Activated CD4-positive, alpha-beta T cell treated with anti-CD3 and anti-CD28 coated beads, Interleukin-2, amount 50 U/mL, for 1 hour (primary cell): ENCODE measurements around the gene ERICH6.

ENCODE experiments used
- DNase-seq: peaks from one replicate; pipeline ENCODE4 v3.0.0-alpha.2; 2020

The ERICH6 gene

GRCh38 chr3:150736903-150737832 lies 33.4 kb upstream of the ERICH6 start:
- DNase-seq, result no peak

- no peak for DNase-seq
Observed at GRCh38 chr3:150736316-150736719, 32.6 kb upstream of the ERICH6 start.

GRCh38 chr3:150734795-150735119 lies 31.0 kb upstream of the ERICH6 start:
- DNase-seq, result no peak

DNA sequence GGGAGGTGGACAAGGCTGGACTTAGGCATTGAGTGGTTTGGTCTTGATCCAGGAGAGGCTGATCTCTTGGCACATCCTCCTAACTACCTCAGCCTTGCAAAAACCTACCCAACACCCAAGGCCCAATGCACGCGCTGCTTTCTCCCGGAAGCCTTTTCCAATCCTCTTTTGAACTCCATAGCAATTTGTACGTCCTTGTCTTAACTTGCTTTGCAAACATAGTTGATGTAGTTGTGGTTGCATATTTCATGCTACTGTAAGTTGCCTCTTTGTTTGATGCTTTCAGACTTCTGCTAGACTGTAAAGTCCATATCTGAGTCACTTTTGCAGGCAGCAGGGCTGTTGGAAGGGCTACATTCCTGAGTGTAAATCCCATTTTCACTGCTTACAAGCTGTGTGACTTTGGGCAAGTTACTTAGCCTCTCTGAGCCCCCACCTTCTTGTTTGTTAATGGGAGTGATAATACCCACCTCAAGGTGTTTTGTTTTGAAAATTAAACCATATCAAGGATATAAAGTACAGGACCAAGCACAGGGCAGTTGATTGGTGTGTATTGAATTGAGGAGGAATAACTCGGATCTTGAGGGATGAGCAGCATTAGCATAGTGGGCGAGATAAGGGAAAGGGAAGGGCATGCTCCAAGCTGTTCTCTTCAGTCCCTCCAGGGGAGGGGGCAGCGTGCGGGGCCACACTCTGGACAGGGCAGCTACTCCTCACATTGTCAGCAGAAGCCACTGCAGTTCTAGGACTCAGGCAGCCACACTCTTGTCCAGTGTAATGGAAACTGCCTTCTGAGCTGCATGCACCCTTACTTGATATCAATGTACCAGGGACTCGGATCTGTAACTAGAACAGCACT lies 30.4 kb upstream of the ERICH6 start:
- no peak for DNase-seq

GRCh38 chr3:150733373-150733935 lies 29.7 kb upstream of the ERICH6 start:
- no peak for DNase-seq

DNA sequence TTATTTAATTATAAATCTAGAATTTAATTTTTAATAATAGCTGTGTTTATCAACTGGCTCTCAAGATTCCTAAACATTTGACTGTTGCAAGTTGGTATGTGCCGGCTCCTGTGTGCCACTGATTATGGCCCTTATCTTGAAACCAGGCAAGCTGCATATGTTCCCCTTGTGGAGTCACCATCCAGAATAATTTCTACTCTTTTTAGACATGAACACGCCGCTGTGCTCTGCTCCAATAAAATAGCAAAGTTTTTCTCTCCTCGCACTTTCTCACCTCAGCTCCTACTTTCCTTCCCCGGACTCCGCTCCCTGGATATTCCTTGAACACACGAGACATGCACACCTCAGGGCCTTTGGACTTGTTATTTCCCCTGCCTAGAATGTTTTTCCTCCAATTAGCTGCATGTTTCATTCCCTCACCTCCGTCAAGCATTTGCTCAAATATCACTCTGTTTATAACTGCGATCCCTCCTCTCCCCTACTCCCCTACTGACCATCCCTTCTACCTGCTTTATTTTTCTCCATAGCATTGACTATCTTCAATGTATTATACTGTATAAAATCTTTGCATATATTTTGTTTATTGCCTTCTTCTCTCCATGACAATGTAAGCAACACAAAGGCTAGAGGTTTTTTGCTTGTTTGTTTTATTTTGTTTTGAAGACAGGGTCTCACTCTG lies 26.1 kb upstream of the ERICH6 start:
- DNase-seq, result no peak

GRCh38 chr3:150727653-150728502 lies 24.2 kb upstream of the ERICH6 start:
- DNase-seq, result no peak

DNA sequence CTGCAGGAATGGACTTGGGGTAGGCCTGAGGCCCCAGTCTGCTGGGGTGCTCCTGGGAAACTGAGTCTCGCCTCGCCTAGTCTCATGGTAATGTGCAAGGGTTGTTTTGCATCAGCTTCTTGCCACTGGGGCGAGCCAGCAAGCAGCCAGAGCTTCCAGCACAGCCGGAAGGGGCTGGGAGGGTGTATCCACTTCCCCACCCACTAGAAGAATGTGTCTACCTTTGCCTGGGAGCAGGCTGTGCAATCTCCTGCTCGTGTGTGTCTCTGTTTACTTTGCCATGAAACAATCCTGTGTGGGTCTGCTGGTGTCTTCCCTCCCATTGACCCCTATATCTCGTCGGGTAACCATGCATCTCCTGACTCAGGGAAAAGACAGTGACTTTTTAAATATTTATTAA lies 21.8 kb upstream of the ERICH6 start:
- no peak for DNase-seq

DNA sequence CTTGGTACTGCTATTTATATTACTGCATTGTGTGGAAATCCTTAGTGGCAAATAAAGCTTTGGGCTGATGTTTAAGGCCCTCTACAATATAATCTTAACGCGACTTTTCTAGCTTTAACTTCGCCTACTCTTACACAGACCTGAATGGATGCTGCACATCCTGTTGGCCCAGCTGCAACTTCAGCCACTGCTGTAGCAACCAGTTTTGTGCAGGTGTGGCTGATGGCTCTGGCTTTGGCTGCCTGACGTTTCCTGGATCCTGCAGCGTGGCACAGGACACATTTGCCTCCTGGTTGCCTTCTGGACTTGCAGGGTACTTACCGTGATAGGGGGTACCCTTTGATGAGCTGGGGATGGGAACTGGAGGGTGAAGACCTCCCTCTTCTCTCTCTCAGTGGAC lies 20.2 kb upstream of the ERICH6 start:
- DNase-seq, result no peak

DNA sequence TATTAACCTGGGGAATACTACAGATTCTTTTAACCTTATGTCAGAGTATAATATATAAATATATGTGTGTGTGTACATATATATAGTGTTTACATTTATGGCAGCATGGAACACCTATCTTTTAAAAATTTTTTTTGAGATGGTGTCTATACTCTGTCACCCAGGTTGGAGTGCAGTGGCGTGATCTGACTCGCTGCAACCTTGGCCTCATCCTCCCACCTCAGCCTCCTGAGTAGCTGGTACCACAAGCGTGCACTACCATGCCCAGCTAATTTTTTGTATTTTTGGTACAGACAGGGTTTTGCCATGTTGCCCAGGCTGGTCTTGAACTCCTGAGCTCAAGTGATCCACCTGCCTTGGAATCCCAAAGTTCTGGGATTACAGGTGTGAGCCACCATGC lies 18.5 kb upstream of the ERICH6 start:
- no peak for DNase-seq

GRCh38 chr3:150721285-150722130 lies 17.8 kb upstream of the ERICH6 start:
- DNase-seq, result no peak

GRCh38 chr3:150720444-150720843 lies 16.7 kb upstream of the ERICH6 start:
- DNase-seq, result no peak

- no peak for DNase-seq
Observed at GRCh38 chr3:150710097-150710496, 6.4 kb upstream of the ERICH6 start.

DNA sequence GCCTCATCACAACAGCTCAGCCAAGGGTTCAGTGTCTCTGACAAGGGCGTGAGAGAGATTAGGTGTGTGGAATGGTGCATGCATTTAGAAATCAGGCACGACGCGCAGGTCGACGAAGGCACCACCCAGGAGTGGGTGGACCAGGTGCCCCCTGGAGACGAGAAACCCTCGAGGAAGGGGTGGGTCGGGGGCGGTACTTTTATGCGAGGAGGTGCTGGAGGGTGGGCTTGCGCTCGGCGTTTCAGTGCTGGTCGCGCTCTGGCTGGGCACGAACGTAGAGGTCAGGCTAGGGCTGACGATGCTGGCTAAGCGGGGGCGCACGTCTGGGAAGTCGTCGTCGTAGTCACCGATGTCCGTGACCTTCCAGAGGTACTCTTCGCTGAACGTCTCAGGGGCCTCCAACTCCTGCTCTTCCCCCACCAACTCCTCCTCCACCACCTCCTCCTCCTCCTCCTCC lies 393 bp downstream of the ERICH6 start:
- DNase-seq, result peak; percentile 34

- DNase-seq, result no peak
Observed at GRCh38 chr3:150699068-150699639, 4.6 kb downstream of the ERICH6 start.

DNA sequence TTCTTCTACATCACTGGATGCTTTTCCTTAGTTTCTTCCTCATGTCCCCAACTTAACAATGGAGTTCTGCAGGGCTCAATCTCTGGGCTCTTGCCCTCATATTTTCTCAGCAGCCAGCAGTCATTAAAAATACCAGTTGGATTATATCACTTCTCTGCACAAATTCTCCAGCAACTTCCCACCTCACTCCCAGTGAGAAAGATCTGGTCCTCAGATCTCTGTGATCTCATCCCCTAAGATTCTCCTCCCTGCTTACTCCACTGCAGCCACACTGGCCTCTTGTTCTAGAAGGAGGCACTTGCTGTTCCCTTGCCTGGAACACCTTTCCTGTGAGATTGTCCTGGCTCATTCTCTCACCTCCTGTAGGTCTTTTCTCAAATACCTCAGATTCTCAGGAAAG lies 6.1 kb downstream of the ERICH6 start:
- no peak for DNase-seq

DNA sequence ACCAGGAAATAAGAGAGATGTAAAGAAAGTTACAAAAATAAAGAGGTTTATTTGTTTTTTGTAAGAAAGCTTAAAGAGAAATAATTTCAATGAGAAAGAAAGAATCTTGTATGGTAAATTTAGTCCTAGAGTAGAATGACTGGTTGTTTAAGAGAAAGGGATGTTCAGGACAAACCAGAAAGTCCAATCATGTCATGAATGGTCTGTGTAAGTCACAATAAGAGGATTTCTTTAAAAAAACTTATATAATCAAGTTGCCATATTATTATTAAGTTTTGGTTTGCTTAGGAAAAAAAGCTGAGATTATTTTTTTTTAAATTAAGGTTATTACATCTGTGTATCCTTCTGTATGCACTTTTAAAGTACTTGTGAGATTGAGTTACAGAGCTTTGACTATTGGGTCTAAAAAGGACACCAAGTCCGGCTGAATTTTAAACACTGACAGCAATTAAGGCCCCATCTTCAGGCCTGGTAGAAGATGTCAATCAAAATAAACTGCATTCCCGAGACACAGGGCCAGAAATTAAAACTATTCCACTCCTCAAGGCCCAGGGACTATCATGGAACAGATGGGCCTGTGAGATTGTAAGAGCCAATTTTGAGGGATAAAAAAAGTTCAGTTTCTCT lies 12.2 kb downstream of the ERICH6 start:
- DNase-seq, result no peak

DNA sequence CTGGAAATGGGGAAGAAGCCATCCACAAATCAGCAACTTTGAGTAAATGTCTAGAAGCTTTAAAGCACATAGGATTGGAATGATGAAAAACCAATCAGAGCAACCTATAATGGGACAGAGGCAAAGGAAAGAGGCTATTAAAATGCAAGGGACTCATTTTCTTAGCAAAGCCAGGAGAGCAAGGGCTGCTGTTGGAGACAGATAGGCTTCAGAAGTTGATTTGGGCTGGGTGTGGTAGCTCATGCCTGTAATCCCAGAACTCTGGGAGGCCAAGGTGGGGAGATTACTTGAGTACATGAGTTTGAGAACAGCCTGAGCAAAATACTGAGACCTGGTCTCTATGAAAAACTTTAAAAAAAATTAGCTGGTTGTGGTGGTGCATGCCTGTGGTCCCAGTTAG lies 16.1 kb downstream of the ERICH6 start:
- no peak for DNase-seq

DNA sequence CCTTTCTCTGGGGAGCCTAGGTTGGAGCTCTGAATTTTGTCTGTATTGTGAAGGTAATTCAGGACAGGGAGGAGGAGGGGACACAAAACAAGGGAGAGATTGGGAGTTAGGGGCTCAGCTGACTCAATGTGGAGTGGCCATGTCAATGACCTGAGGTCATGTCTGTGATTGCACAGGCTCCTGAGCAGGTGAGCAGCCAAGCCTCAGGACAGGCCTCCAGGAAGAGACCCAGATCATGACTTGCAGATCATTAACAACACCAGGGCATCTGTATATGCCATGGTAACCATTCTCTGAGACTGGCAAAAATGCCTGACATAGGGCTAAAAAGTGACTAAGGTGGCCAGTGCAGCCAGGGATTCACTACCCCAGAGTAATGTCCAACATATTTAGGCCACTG lies 20.9 kb downstream of the ERICH6 start:
- no peak for DNase-seq

- DNase-seq, result no peak
Observed at GRCh38 chr3:150682279-150682678, 21.4 kb downstream of the ERICH6 start.
